ENCODE data around the gene RNF207.

The RNF207 gene

DNA sequence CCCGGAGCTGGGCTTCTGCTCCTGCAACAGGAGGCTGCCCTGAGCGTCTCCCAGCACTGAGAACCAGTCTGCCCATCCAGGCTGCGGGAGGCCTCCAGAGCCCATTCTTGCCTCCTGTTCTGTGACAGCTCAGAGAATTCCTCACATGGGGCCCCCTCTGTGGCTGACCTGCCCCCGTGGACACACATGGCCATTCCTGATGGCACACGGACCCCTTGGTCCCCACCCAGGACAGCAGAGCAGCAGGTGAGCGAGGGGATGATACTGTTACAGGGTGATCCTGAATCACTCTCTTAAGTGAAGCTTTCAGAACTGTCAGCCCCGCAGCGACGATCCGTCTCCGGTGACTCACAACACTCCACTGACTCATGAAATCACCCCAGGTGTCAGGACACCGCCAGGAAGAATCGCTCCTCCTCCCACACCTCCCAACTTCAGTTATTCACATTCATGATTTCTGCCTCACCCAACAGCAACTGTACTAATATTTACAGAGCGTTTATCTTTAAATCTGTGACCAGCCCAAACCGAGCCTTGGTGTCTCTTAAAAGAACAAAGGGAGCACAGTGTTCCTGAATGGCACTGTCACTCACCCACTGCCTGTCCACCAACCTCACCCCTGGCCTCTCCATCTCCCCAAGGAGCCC lies 48.3 kb upstream of the RNF207 start (continued):
- no peak for TF ChIP-seq ZNF707 (tag by site-specific recombination; IDR thresholded peaks at IDR 0.05)
- 0 out of 2 replicates have a peak, but pooled peaks have one; percentile 46 for TF ChIP-seq ZBTB17 (tag by site-specific recombination; IDR thresholded peaks at IDR 0.05)
- TF ChIP-seq, protein P1, sequence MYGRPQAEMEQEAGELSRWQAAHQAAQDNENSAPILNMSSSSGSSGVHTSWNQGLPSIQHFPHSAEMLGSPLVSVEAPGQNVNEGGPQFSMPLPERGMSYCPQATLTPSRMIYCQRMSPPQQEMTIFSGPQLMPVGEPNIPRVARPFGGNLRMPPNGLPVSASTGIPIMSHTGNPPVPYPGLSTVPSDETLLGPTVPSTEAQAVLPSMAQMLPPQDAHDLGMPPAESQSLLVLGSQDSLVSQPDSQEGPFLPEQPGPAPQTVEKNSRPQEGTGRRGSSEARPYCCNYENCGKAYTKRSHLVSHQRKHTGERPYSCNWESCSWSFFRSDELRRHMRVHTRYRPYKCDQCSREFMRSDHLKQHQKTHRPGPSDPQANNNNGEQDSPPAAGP (tag by site-specific recombination; IDR thresholded peaks at IDR 0.05): peak; percentile 91
- TF ChIP-seq ZEB2 (tag by site-specific recombination; IDR thresholded peaks at IDR 0.05): peak; percentile 80
- TF ChIP-seq SP7 (tag by site-specific recombination; IDR thresholded peaks at IDR 0.05): peak; percentile 71
- TF ChIP-seq, protein P2, sequence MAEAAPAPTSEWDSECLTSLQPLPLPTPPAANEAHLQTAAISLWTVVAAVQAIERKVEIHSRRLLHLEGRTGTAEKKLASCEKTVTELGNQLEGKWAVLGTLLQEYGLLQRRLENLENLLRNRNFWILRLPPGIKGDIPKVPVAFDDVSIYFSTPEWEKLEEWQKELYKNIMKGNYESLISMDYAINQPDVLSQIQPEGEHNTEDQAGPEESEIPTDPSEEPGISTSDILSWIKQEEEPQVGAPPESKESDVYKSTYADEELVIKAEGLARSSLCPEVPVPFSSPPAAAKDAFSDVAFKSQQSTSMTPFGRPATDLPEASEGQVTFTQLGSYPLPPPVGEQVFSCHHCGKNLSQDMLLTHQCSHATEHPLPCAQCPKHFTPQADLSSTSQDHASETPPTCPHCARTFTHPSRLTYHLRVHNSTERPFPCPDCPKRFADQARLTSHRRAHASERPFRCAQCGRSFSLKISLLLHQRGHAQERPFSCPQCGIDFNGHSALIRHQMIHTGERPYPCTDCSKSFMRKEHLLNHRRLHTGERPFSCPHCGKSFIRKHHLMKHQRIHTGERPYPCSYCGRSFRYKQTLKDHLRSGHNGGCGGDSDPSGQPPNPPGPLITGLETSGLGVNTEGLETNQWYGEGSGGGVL (tag by site-specific recombination; IDR thresholded peaks at IDR 0.05): no peak
- TF ChIP-seq ZNF24 (tag by site-specific recombination; IDR thresholded peaks at IDR 0.05): peak; percentile 99
- no peak for TF ChIP-seq ZNF558 (tag by site-specific recombination; IDR thresholded peaks at IDR 0.05)
- TF ChIP-seq, protein P3, sequence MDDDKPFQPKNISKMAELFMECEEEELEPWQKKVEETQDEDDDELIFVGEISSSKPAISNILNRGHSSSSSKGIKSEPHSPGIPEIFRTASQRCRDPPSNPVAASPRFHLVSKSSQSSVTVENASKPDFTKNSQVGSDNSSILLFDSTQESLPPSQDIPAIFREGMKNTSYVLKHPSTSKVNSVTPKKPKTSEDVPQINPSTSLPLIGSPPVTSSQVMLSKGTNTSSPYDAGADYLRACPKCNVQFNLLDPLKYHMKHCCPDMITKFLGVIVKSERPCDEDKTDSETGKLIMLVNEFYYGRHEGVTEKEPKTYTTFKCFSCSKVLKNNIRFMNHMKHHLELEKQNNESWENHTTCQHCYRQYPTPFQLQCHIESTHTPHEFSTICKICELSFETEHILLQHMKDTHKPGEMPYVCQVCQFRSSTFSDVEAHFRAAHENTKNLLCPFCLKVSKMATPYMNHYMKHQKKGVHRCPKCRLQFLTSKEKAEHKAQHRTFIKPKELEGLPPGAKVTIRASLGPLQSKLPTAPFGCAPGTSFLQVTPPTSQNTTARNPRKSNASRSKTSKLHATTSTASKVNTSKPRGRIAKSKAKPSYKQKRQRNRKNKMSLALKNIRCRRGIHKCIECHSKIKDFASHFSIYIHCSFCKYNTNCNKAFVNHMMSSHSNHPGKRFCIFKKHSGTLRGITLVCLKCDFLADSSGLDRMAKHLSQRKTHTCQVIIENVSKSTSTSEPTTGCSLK (tag by site-specific recombination; IDR thresholded peaks at IDR 0.05): no peak
- peak; percentile 84 for TF ChIP-seq GLIS1 (tag by site-specific recombination; IDR thresholded peaks at IDR 0.05)
- 0 out of 2 replicates have a peak, but pooled peaks have one; percentile 32 for TF ChIP-seq ZBTB10 (tag by site-specific recombination; IDR thresholded peaks at IDR 0.05)
- TF ChIP-seq SCRT2 (tag by site-specific recombination; IDR thresholded peaks at IDR 0.05): peak; percentile 88
- TF ChIP-seq ZFP37 (tag by site-specific recombination; IDR thresholded peaks at IDR 0.05): 0 out of 2 replicates have a peak, but pooled peaks have one; percentile 26
- no peak for TF ChIP-seq SCRT1 (tag by site-specific recombination; IDR thresholded peaks at IDR 0.05; ENCODE audit: borderline replicate concordance)
- TF ChIP-seq ZNF366 (tag by site-specific recombination; conservative IDR thresholded peaks at IDR 0.05): peak; percentile 52; the same call in 1 of the 2 replicates
- TF ChIP-seq WT1 (tag by site-specific recombination; IDR thresholded peaks at IDR 0.05): peak; percentile 40; the same call in 1 of the 2 replicates
- TF ChIP-seq OVOL3 (tag by site-specific recombination; IDR thresholded peaks at IDR 0.05): no peak
- TF ChIP-seq, protein P4, sequence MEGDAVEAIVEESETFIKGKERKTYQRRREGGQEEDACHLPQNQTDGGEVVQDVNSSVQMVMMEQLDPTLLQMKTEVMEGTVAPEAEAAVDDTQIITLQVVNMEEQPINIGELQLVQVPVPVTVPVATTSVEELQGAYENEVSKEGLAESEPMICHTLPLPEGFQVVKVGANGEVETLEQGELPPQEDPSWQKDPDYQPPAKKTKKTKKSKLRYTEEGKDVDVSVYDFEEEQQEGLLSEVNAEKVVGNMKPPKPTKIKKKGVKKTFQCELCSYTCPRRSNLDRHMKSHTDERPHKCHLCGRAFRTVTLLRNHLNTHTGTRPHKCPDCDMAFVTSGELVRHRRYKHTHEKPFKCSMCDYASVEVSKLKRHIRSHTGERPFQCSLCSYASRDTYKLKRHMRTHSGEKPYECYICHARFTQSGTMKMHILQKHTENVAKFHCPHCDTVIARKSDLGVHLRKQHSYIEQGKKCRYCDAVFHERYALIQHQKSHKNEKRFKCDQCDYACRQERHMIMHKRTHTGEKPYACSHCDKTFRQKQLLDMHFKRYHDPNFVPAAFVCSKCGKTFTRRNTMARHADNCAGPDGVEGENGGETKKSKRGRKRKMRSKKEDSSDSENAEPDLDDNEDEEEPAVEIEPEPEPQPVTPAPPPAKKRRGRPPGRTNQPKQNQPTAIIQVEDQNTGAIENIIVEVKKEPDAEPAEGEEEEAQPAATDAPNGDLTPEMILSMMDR (tag by site-specific recombination; IDR thresholded peaks at IDR 0.05): no peak
- peak; percentile 70 for TF ChIP-seq TSHZ1 (tag by site-specific recombination; IDR thresholded peaks at IDR 0.05; ENCODE audit: borderline replicate concordance)
- peak; percentile 98 for TF ChIP-seq ZIC2 (tag by site-specific recombination; IDR thresholded peaks at IDR 0.05)

Measured in HEK293 (cell line).